Measurements from ENCODE around the gene MYO1C.
"Not testable (repeated sequence)": the region's sequence is repeated elsewhere in the genome, so short reads cannot be mapped to it uniquely, and the experiment has no call there.

MYO1C gene

GRCh38 chr17:1492249-1493206 is at the start of gene MYO1C:
Gene MYO1C (minus strand): TSS chr17:1492686. CDS start chr17:1492487, 199 bp downstream.
- no peak for DNase-seq

GRCh38 chr17:1541367-1541904 is 49.0 kb upstream of the MYO1C start:
- DNase-seq, result no peak

- no peak for DNase-seq
Observed at GRCh38 chr17:1539811-1540210, 47.3 kb upstream of the MYO1C start.

GRCh38 chr17:1535737-1536136 is 43.3 kb upstream of the MYO1C start:
- DNase-seq, result no peak

GRCh38 chr17:1533661-1534325 is 41.3 kb upstream of the MYO1C start:
- DNase-seq, result no peak

- DNase-seq, result no peak
Observed at GRCh38 chr17:1532836-1533602, 40.5 kb upstream of the MYO1C start.

GRCh38 chr17:1529863-1530262 is 37.4 kb upstream of the MYO1C start:
- no peak for DNase-seq

GRCh38 chr17:1526876-1527275 is 34.4 kb upstream of the MYO1C start:
- not testable (repeated sequence) for DNase-seq

GRCh38 chr17:1522626-1523025 is 30.1 kb upstream of the MYO1C start:
- DNase-seq, result no peak

- DNase-seq, result no peak
Observed at GRCh38 chr17:1521086-1521640, 28.7 kb upstream of the MYO1C start.

GRCh38 chr17:1519678-1520077 is 27.2 kb upstream of the MYO1C start:
- DNase-seq, result no peak

GRCh38 chr17:1518410-1518809 is 25.9 kb upstream of the MYO1C start:
- DNase-seq, result no peak

- peak; percentile 89 for DNase-seq
Observed at GRCh38 chr17:1516388-1517161, 24.1 kb upstream of the MYO1C start, which contains the start of gene INPP5K. Gene INPP5K (minus strand): TSS chr17:1516612. CDS start chr17:1516499, 113 bp downstream.

GRCh38 chr17:1515640-1516387 is 23.3 kb upstream of the MYO1C start:
- peak; percentile 63 for DNase-seq

GRCh38 chr17:1512351-1512750 is 19.9 kb upstream of the MYO1C start:
- no peak for DNase-seq

GRCh38 chr17:1511756-1512321 is 19.4 kb upstream of the MYO1C start:
- DNase-seq, result no peak

GRCh38 chr17:1511290-1511689 is 18.8 kb upstream of the MYO1C start:
- no peak for DNase-seq

- DNase-seq, result no peak
Observed at GRCh38 chr17:1509290-1509881, 16.9 kb upstream of the MYO1C start.

GRCh38 chr17:1508709-1509108 is 16.2 kb upstream of the MYO1C start:
- not testable (repeated sequence) for DNase-seq

- DNase-seq, result no peak
Observed at GRCh38 chr17:1506649-1507267, 14.3 kb upstream of the MYO1C start.

Data from NCI-H2227 treated with DMSO at 0.1 percent for 48 hours (cell line).